K562 (cell line): ENCODE results near the gene STK33. TPM values are rescaled to one million over a fixed set of nuclear protein-coding genes. Genes with fewer than 3 reads are reported as not detected.

Experiments used
- ATAC-seq: fragments of 200-7000 bp; cut with Tn5 transposase; 3 replicates; pipeline ENCODE4 v1.9.1; 2020; ENCODE audit warnings: moderate library complexity
- BruUV-seq: library from RNA; stranded (reverse); fragments of 400-500 nt; replicated peaks from 2 replicates; lab custom pipeline; 2021; lab: Mats Ljungman, UMichigan
- CTCF ChIA-PET: fragments of 300-600 bp; formaldehyde crosslinking; extraction: SDS; loops from one replicate; lab custom pipeline; 2021; ENCODE audit warnings: low intra/inter-chr PET ratio; lab: Yijun Ruan, JAX
- POLR2A ChIA-PET: fragments of 300-600, 350-650 bp; sonication (Branson Sonifier 250); formaldehyde crosslinking; extraction: SDS; loops from one replicate; lab custom pipeline; 2021; ENCODE audit warnings: antibody characterized with exemption, inconsistent platforms; lab: Yijun Ruan, JAX
- DNase-seq, 4 experiments: peaks; one replicate each; pipeline versions ENCODE4 v3.0.0 to v3.0.0-alpha.2; 2011 to 2018; ENCODE audit warnings: low spot score in 3 of 4, mixed read lengths in 3 of 4; ENCODE audit errors: extremely low read depth in 1 of 4
- FAIRE-seq: peaks from 2 replicates; lab custom pipeline; 2011; peaks lifted over from hg19 to GRCh38; lab: Jason Lieb, UNC
- H2AFZ ChIP-seq: 2 replicates; pipeline ENCODE4 v1.6.0; 2011; ENCODE audit warnings: low read depth, low read length, control low read depth, inconsistent platforms
- H3K27ac ChIP-seq: fragments of 200-600 bp; 3 replicates; pipeline ENCODE4 v1.8.0; 2011; ENCODE audit warnings: low read depth, mild to moderate bottlenecking, control low read depth, inconsistent platforms, low read length, moderate library complexity, mixed read lengths; ENCODE audit errors: extremely low read depth
- H3K27me3 ChIP-seq, 2 experiments: fragments of 300-600 bp in 1 of 2; 2 replicates in 1 of 2; 3 replicates in 1 of 2; pipeline versions ENCODE4 v1.6.0 to v1.8.0; 2011; ENCODE audit warnings: inconsistent platforms in 2 of 2, low read length in 2 of 2, mild to moderate bottlenecking in 1 of 2, mixed read lengths in 1 of 2, moderate library complexity in 1 of 2; ENCODE audit not compliant: control insufficient read depth in 2 of 2, insufficient read depth in 2 of 2
- H3K36me3 ChIP-seq: fragments of 300-600 bp; 3 replicates; pipeline ENCODE4 v1.8.0; 2011; ENCODE audit warnings: mild to moderate bottlenecking, low read length, inconsistent platforms; ENCODE audit not compliant: control insufficient read depth, insufficient read depth
- H3K4me1 ChIP-seq, 2 experiments: fragments of 200-600 bp in 1 of 2; replicated peaks in 1 of 2; 2 replicates in 1 of 2; 3 replicates in 1 of 2; pipeline versions ENCODE4 v1.5.1 to v1.8.0; 2011; ENCODE audit warnings: inconsistent platforms in 2 of 2, low read length in 2 of 2, mild to moderate bottlenecking in 1 of 2, mixed read lengths in 1 of 2, moderate library complexity in 1 of 2; ENCODE audit not compliant: control insufficient read depth in 2 of 2, insufficient read depth in 2 of 2
- H3K4me2 ChIP-seq: 2 replicates; pipeline ENCODE4 v1.6.1; 2011; ENCODE audit warnings: low read length, control low read depth, inconsistent platforms, mixed read lengths; ENCODE audit not compliant: insufficient read depth
- H3K4me3 ChIP-seq: fragments of 200-600 bp; sonication (generic), shearing (Covaris generic); 2 replicates; pipeline ENCODE4 v1.5.1; 2016; ENCODE audit warnings: control low read depth, inconsistent platforms
- H3K79me2 ChIP-seq: fragments of 200-600 bp; 3 replicates; pipeline ENCODE4 v1.8.0; 2011; ENCODE audit warnings: low read length, inconsistent platforms; ENCODE audit not compliant: control insufficient read depth, insufficient read depth
- H3K9ac ChIP-seq, 2 experiments: 2 replicates each; pipeline versions ENCODE4 v1.6.0 to v1.6.1; 2011; ENCODE audit warnings: low read depth in 2 of 2, low read length in 2 of 2, control low read depth in 1 of 2, inconsistent platforms in 1 of 2, mild to moderate bottlenecking in 1 of 2, mixed read lengths in 1 of 2; ENCODE audit not compliant: insufficient read depth in 1 of 2
- H3K9me1 ChIP-seq: one replicate; pipeline ENCODE4 v1.6.0; 2011; ENCODE audit warnings: inconsistent platforms, mild to moderate bottlenecking, low read length, moderate library complexity; ENCODE audit not compliant: control insufficient read depth, insufficient read depth
- H3K9me3 ChIP-seq: replicated peaks from 2 replicates; pipeline ENCODE4 v1.5.1; 2011; ENCODE audit warnings: low read depth, low read length, inconsistent platforms; ENCODE audit not compliant: control insufficient read depth, insufficient read depth
- H4K20me1 ChIP-seq: replicated peaks from 2 replicates; pipeline ENCODE4 v1.6.1; 2011; ENCODE audit warnings: low read length, inconsistent platforms, mixed read lengths; ENCODE audit not compliant: control insufficient read depth, insufficient read depth
- E2F1 ChIP-seq: sonication (generic); formaldehyde crosslinking; IDR thresholded peaks from 2 replicates; pipeline ENCODE4 v1.8.1; 2023; ENCODE audit warnings: mild to moderate bottlenecking, missing genetic modification reagents, moderate library complexity
- E2F3 ChIP-seq: fragments of 250-450 bp; sonication (Bioruptor Pico); IDR thresholded peaks from 2 replicates; pipeline ENCODE4 v1.4.0; 2020; ENCODE audit warnings: mild to moderate bottlenecking
- ELF2 ChIP-seq: fragments of 250-450 bp; sonication (Bioruptor Pico); IDR thresholded peaks from 2 replicates; pipeline ENCODE4 v1.5.0; 2021; ENCODE audit warnings: mild to moderate bottlenecking
- ELF4 ChIP-seq: fragments of 450-650 bp; formaldehyde crosslinking; IDR thresholded peaks from 2 replicates; pipeline ENCODE4 v1.4.0; 2022; ENCODE audit warnings: missing genetic modification characterization
- HDAC1 ChIP-seq, 2 experiments: fragments of 450-650 bp; IDR thresholded peaks; 2 replicates each; pipeline ENCODE4 v1.6.1; 2016 to 2017; ENCODE audit warnings: inconsistent platforms in 1 of 2, mild to moderate bottlenecking in 1 of 2, moderate library complexity in 1 of 2
- HDAC6 ChIP-seq: IDR thresholded peaks from 2 replicates; pipeline ENCODE4 v1.6.1; 2012; ENCODE audit warnings: low read depth, mild to moderate bottlenecking, control low read depth, inconsistent platforms, low read length, moderate library complexity
- KAT2B ChIP-seq: IDR thresholded peaks from one replicate; pipeline ENCODE4 v1.6.1; 2012; ENCODE audit warnings: low read depth, mild to moderate bottlenecking, control low read depth, inconsistent platforms, low read length, moderate library complexity
- NBN ChIP-seq: fragments of 450-650 bp; IDR thresholded peaks from 2 replicates; pipeline ENCODE4 v1.6.1; 2016; ENCODE audit warnings: low read depth, mild to moderate bottlenecking
- TCF7 ChIP-seq: sonication (generic); IDR thresholded peaks from 2 replicates; pipeline ENCODE4 v1.6.1; 2016; ENCODE audit warnings: antibody characterized with exemption, borderline replicate concordance
- XRCC4 ChIP-seq: IDR thresholded peaks from one replicate; pipeline ENCODE4 v1.6.1; 2011; ENCODE audit not compliant: insufficient read depth, insufficient read length; ENCODE audit errors: extremely low read depth
- ZBTB7A ChIP-seq: IDR thresholded peaks from 2 replicates; pipeline ENCODE4 v1.6.1; 2011; ENCODE audit warnings: low read depth, mild to moderate bottlenecking, low read length, moderate library complexity, borderline replicate concordance; ENCODE audit not compliant: control insufficient read depth
- WGBS: fragments of 100-300 bp; shearing (Covaris generic); methylation state at CpG from one replicate; pipeline ENCODE4 v1.1.6; 2016; ENCODE audit warnings: low coverage, mixed read lengths; ENCODE audit not compliant: insufficient coverage; ENCODE audit errors: missing lambda C conversion rate; 5-methylcytosine and 5-hydroxymethylcytosine counted together
- in situ Hi-C: fragments of 300-500 bp; cut with MboI; formaldehyde crosslinking; loops from 4 replicates; pipeline ENCODE4 v1.15.0; 2018; ENCODE audit warnings: inconsistent platforms, mixed read lengths
- intact Hi-C: fragments of 100-400 bp; cut with micrococcal nuclease; formaldehyde crosslinking; loops from 2 replicates; pipeline ENCODE4 v1.14.2; 2022
- polyA plus RNA-seq, 8 experiments: library from polyadenylated mRNA; depleted of rRNA in 4 of 8; stranded (reverse) in 5 of 8; unstranded in 3 of 8; fragments of >200 nt; fragmentation: Nextera tagmentation in 2 of 8; fragmentation: Illumina TruSeq in 1 of 8; extraction: Ambion mirVana in 2 of 8; extraction: Trizol in 1 of 8; gene quantifications; 2 replicates each; pipeline versions ENCODE4 v1.2.1 to v1.2.3, GENCODE V29; 2011 to 2014; ENCODE audit warnings: inconsistent platforms in 1 of 8, missing spikeins in 1 of 8
- total RNA-seq, 7 experiments: library from RNA; depleted of rRNA in 6 of 7; stranded (reverse); fragments of >200 nt in 6 of 7; fragmentation: Illumina TruSeq in 2 of 7; extraction: Trizol in 2 of 7; gene quantifications; 2 replicates each; pipeline versions ENCODE4 v1.2.1 to v1.2.3, GENCODE V29; 2011 to 2021; ENCODE audit warnings: low replicate concordance in 1 of 7
- TF ChIP-seq, protein P1 (sequence below): fragments of 200-800 bp; sonication (Bioruptor generic); IDR thresholded peaks from 2 replicates; pipeline ENCODE4 v1.6.1; 2017; ENCODE audit warnings: missing genetic modification characterization, missing compliant biosample characterization
- TF ChIP-seq, protein P2 (sequence below), 2 experiments: fragments of 450-650 bp; formaldehyde crosslinking in 1 of 2; IDR thresholded peaks; 2 replicates each; pipeline versions ENCODE4 v1.4.0 to v1.6.1; 2014 to 2020; ENCODE audit warnings: mild to moderate bottlenecking in 2 of 2, borderline replicate concordance in 1 of 2, low read depth in 1 of 2

Gene STK33
- total and polyA plus RNA-seq, 9 of the 15 experiments (the other 6 are each of a cell fraction or from before 2014, with no cell fraction given), result not detected

DNA sequence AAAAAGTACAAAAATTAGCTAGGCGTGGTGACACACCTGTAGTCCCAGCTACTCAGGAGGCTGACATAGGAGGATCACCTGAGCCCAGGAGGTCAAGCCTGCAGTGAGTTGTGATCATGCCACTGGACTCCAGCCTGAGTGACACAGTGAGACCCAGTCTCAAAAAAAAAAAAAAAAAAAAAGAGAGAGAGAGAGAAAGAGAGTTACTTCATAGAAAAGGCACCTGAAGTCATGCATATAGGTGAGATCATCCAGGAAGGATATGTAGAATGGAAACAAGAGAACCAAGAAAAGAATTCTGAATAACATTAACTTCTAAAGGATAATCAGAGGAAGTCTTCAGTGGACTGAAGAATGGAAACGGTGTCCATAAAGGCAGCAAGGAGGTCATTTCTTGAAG is 106.8 kb downstream of the STK33 start:
- Histone ChIP-seq H4K20me1 (no peaks in the 10 kb centered on the region), H3K4me2 (no peak overlapping the region), H2AFZ (no peak overlapping the region), H3K9me1 (no peaks in the 10 kb centered on the region), H3K79me2 (no peaks in the 10 kb centered on the region), H3K4me3 (no peak overlapping the region), H3K27ac (no peak overlapping the region), H3K9ac (no peak overlapping the region), H3K27me3 (no peaks in the 10 kb centered on the region), H3K9me3 (no peaks in the 10 kb centered on the region), H3K4me1 (no peaks in the 10 kb centered on the region), H3K36me3 (no peaks in the 10 kb centered on the region)
- 0% methylated on average over 2 of the region's 2 CpGs for WGBS
- DNase-seq, result no peak
- in situ Hi-C loops (no loop called here), intact Hi-C loops (no loop called here)
- ATAC-seq, result no peak
- BruUV-seq, result no TSS peak
- POLR2A ChIA-PET, result no interaction called here
- CTCF ChIA-PET, result no interaction called here
- FAIRE-seq, result no peak
- TF ChIP-seq NBN (no peak), E2F1 (CRISPR knock-in tag) (no peak), E2F3 (CRISPR knock-in tag) (no peak), XRCC4 (no peak), ELF2 (CRISPR knock-in tag) (no peak), ZBTB7A (no peak), HDAC1 (IDR thresholded peaks at IDR 0.05) (no peak), TCF7 (no peak), ELF4 (CRISPR knock-in tag) (no peak), KAT2B (no peak), HDAC6 (no peak)
- TF ChIP-seq, protein P1, sequence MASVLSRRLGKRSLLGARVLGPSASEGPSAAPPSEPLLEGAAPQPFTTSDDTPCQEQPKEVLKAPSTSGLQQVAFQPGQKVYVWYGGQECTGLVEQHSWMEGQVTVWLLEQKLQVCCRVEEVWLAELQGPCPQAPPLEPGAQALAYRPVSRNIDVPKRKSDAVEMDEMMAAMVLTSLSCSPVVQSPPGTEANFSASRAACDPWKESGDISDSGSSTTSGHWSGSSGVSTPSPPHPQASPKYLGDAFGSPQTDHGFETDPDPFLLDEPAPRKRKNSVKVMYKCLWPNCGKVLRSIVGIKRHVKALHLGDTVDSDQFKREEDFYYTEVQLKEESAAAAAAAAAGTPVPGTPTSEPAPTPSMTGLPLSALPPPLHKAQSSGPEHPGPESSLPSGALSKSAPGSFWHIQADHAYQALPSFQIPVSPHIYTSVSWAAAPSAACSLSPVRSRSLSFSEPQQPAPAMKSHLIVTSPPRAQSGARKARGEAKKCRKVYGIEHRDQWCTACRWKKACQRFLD (CRISPR knock-in tag), result no peak
- TF ChIP-seq, protein P2, sequence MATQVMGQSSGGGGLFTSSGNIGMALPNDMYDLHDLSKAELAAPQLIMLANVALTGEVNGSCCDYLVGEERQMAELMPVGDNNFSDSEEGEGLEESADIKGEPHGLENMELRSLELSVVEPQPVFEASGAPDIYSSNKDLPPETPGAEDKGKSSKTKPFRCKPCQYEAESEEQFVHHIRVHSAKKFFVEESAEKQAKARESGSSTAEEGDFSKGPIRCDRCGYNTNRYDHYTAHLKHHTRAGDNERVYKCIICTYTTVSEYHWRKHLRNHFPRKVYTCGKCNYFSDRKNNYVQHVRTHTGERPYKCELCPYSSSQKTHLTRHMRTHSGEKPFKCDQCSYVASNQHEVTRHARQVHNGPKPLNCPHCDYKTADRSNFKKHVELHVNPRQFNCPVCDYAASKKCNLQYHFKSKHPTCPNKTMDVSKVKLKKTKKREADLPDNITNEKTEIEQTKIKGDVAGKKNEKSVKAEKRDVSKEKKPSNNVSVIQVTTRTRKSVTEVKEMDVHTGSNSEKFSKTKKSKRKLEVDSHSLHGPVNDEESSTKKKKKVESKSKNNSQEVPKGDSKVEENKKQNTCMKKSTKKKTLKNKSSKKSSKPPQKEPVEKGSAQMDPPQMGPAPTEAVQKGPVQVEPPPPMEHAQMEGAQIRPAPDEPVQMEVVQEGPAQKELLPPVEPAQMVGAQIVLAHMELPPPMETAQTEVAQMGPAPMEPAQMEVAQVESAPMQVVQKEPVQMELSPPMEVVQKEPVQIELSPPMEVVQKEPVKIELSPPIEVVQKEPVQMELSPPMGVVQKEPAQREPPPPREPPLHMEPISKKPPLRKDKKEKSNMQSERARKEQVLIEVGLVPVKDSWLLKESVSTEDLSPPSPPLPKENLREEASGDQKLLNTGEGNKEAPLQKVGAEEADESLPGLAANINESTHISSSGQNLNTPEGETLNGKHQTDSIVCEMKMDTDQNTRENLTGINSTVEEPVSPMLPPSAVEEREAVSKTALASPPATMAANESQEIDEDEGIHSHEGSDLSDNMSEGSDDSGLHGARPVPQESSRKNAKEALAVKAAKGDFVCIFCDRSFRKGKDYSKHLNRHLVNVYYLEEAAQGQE (IDR thresholded peaks at IDR 0.05; ENCODE audit: borderline replicate concordance), result no peak
- TF ChIP-seq, protein P2 (CRISPR knock-in tag; IDR thresholded peaks at IDR 0.05; ENCODE audit: low read depth), result no peak
